Measurements from ENCODE around the gene CBX8.

Gene CBX8

GRCh38 chr17:79779084-79779529, 17.8 kb downstream of the CBX8 start:
- Histone ChIP-seq H3K27ac (ENCODE audit: low read depth, low read length) (peak overlapping the region; percentile 53; the same call in 1 of the 2 replicates), H3K79me2 (ENCODE audit: insufficient read depth, low read length) (peaks cover 9% of the 10 kb centered on the region; the same call in 1 of the 2 replicates), H3K9ac (ENCODE audit: low read length) (peak overlapping the region; percentile 88), H3F3A (ENCODE audit: insufficient read depth) (peaks cover 6% of the 10 kb centered on the region), H3K9me3 (ENCODE audit: insufficient read depth, low read length) (no peaks in the 10 kb centered on the region), H4K20me1 (ENCODE audit: low read depth, low read length) (no peaks in the 10 kb centered on the region), H3K4me3 (ENCODE audit: insufficient read depth, low read length, poor library complexity, severe bottlenecking) (peak overlapping the region; percentile 75), H3K9me2 (replicated peaks; ENCODE audit: insufficient read depth, low read length) (no peaks in the 10 kb centered on the region), H3K27me3 (ENCODE audit: low read length) (no peaks in the 10 kb centered on the region), H3K4me2 (ENCODE audit: low read depth, low read length, poor library complexity, severe bottlenecking) (peak overlapping the region; percentile 59), H2AFZ (ENCODE audit: low read depth, low read length, severe bottlenecking) (no peak overlapping the region), H3K36me3 (ENCODE audit: low read length) (no peaks in the 10 kb centered on the region)
- no peak for TF ChIP-seq EZH2phosphoT487 (conservative IDR thresholded peaks at IDR 0.05; ENCODE audit: low read length)
- TF ChIP-seq CTCF (IDR thresholded peaks at IDR 0.05; ENCODE audit: insufficient read depth, low read length, poor library complexity, severe bottlenecking): no peak

GRCh38 chr17:79778504-79779083, 18.3 kb downstream of the CBX8 start:
- H2AFZ ChIP-seq (ENCODE audit: low read depth, low read length, severe bottlenecking): peak overlapping the region; percentile 86
- TF ChIP-seq EZH2phosphoT487 (conservative IDR thresholded peaks at IDR 0.05; ENCODE audit: low read length): no peak
- peak overlapping the region; percentile 75 for H3K4me3 ChIP-seq (ENCODE audit: insufficient read depth, low read length, poor library complexity, severe bottlenecking)
- H3K9ac ChIP-seq (ENCODE audit: low read length): peak overlapping the region; percentile 88
- no peaks in the 10 kb centered on the region for H3K9me2 ChIP-seq (replicated peaks; ENCODE audit: insufficient read depth, low read length)
- H4K20me1 ChIP-seq (ENCODE audit: low read depth, low read length): no peaks in the 10 kb centered on the region
- H3K36me3 ChIP-seq (ENCODE audit: low read length): no peaks in the 10 kb centered on the region
- H3K9me3 ChIP-seq (ENCODE audit: insufficient read depth, low read length): no peaks in the 10 kb centered on the region
- peaks cover 9% of the 10 kb centered on the region; the same call in 1 of the 2 replicates for H3K79me2 ChIP-seq (ENCODE audit: insufficient read depth, low read length)
- H3K4me2 ChIP-seq (ENCODE audit: low read depth, low read length, poor library complexity, severe bottlenecking): peak overlapping the region; percentile 59
- peaks cover 6% of the 10 kb centered on the region for H3F3A ChIP-seq (ENCODE audit: insufficient read depth)
- H3K27me3 ChIP-seq (ENCODE audit: low read length): no peaks in the 10 kb centered on the region
- H3K27ac ChIP-seq (ENCODE audit: low read depth, low read length): peak overlapping the region; percentile 53

GRCh38 chr17:79777894-79778503, 18.9 kb downstream of the CBX8 start, which contains the start of gene CBX2:
CBX2 (plus strand) TSS chr17:79778148; CDS start chr17:79778236, 88 bp downstream.
- H3K9me3 ChIP-seq (ENCODE audit: insufficient read depth, low read length): no peaks in the 10 kb centered on the region
- no peaks in the 10 kb centered on the region for H3K27me3 ChIP-seq (ENCODE audit: low read length)
- H3K4me2 ChIP-seq (ENCODE audit: low read depth, low read length, poor library complexity, severe bottlenecking): peak within 1 kb of the TSS; percentile 66
- peak within 1 kb of the TSS; percentile 98 for H2AFZ ChIP-seq (ENCODE audit: low read depth, low read length, severe bottlenecking)
- H3K4me3 ChIP-seq (ENCODE audit: insufficient read depth, low read length, poor library complexity, severe bottlenecking): peak within 1 kb of the TSS; percentile 75
- TF ChIP-seq CTCF (IDR thresholded peaks at IDR 0.05; ENCODE audit: insufficient read depth, low read length, poor library complexity, severe bottlenecking) (no peak), EZH2phosphoT487 (conservative IDR thresholded peaks at IDR 0.05; ENCODE audit: low read length) (no peak)
- H3K9me2 ChIP-seq (replicated peaks; ENCODE audit: insufficient read depth, low read length): no peaks in the 10 kb centered on the region
- H3K36me3 ChIP-seq (ENCODE audit: low read length): no peaks in the 10 kb centered on the region
- H3K9ac ChIP-seq (ENCODE audit: low read length): peak within 1 kb of the TSS; percentile 88
- peak within 1 kb of the TSS; percentile 53 for H3K27ac ChIP-seq (ENCODE audit: low read depth, low read length)
- H3F3A ChIP-seq (ENCODE audit: insufficient read depth): peaks cover 6% of the 10 kb centered on the region
- H4K20me1 ChIP-seq (ENCODE audit: low read depth, low read length): no peaks in the 10 kb centered on the region
- H3K79me2 ChIP-seq (ENCODE audit: insufficient read depth, low read length): peaks cover 9% of the 10 kb centered on the region; the same call in 1 of the 2 replicates
